H1 (cell line): ENCODE results near the gene DCLK1. TPM values are rescaled to one million over a fixed set of nuclear protein-coding genes. Genes with fewer than 3 reads are reported as not detected.

Experiments used
- CHD1 ChIP-seq: IDR thresholded peaks from 2 replicates; pipeline ENCODE4 v1.6.1; 2012; ENCODE audit warnings: low read depth, low read length, improper control_type of control experiment
- GTF2F1 ChIP-seq: IDR thresholded peaks from 2 replicates; pipeline ENCODE4 v1.6.1; 2012; ENCODE audit warnings: low read depth, low read length, improper control_type of control experiment, borderline replicate concordance
- KDM1A ChIP-seq: fragments of 200-600, 300-600 bp; sonication (generic); IDR thresholded peaks from 2 replicates; pipeline ENCODE4 v1.7.1; 2016; ENCODE audit warnings: mild to moderate bottlenecking, low read length, borderline replicate concordance
- SRF ChIP-seq: IDR thresholded peaks from 2 replicates; pipeline ENCODE4 v1.6.1; 2011; ENCODE audit warnings: mild to moderate bottlenecking, low read depth, low read length, moderate library complexity
- TBP ChIP-seq: IDR thresholded peaks from 2 replicates; pipeline ENCODE4 v1.6.1; 2011; ENCODE audit warnings: low read depth, low read length, improper control_type of control experiment
- polyA plus RNA-seq, 7 experiments: library from polyadenylated mRNA; depleted of rRNA in 3 of 7; stranded (reverse) in 5 of 7; unstranded in 2 of 7; fragments of >200 nt in 5 of 7; fragments of 200-250 nt in 2 of 7; gene quantifications; 1 replicate in 5 of 7; 2 replicates in 1 of 7; 4 replicates in 1 of 7; pipeline versions ENCODE4 v1.2.1 to v1.2.3, GENCODE V29; 2011 to 2013; ENCODE audit warnings: missing spikeins in 2 of 7, mixed read lengths in 2 of 7
- total RNA-seq: library from RNA; stranded (reverse); fragmentation: NEBNext Ultra II Directional; extraction: Animal tissue kit (Norgen Biotek cat#: 25700); gene quantifications from 2 replicates; pipeline ENCODE4 v1.2.1, GENCODE V29; 2021

DCLK1 gene
- total and polyA plus RNA-seq, 2 of the 8 experiments (the other 6 are each of a cell fraction or from before 2014, with no cell fraction given): 22.8 to 41.0 TPM

DNA sequence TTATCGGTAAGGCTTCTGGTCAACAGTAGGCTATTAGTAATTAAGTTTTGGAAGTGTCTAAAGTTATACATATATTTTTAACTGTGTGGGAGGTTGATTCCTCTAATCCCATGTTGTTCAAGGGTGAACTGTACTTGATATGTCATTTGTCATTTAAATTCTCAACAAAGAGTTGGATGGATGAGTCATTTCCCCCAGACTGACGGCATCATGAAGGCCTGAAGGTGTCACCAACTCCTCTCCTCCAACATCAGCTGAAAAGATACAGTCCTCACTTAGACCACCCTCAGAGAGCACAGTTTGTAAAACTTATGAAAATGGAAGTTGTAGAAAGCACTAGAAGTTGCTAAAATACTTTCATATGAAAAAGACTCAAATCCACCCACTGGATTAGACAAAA is 48.8 kb downstream of the DCLK1 start (continued):
- TF ChIP-seq KDM1A (no peak), SRF (no peak), TBP (no peak), CHD1 (no peak), GTF2F1 (no peak)
